ENCODE measurements around the gene FST.

- no peak for TF ChIP-seq CTCF (conservative IDR thresholded peaks at IDR 0.05; ENCODE audit: low read length)
- no peak for TF ChIP-seq EZH2phosphoT487 (IDR thresholded peaks at IDR 0.05; ENCODE audit: borderline replicate concordance)
Measured at GRCh38 chr5:53487436-53487835, 7.0 kb downstream of the FST start.
